CD4-positive, alpha-beta T cell treated with Interferon gamma for 1 hour (primary cell): ENCODE data around the gene C1GALT1.
"Not testable (repeated sequence)": the region's sequence is repeated elsewhere in the genome, so short reads cannot be mapped to it uniquely, and the experiment has no call there.

ENCODE experiments used
- DNase-seq: peaks from one replicate; pipeline ENCODE4 v3.0.0-alpha.2; 2020

Gene C1GALT1

GRCh38 chr7:7173956-7174632 lies 8.2 kb upstream of the C1GALT1 start:
- no peak for DNase-seq

GRCh38 chr7:7175075-7175695 lies 7.2 kb upstream of the C1GALT1 start:
- no peak for DNase-seq

GRCh38 chr7:7176406-7177043 lies 5.8 kb upstream of the C1GALT1 start:
- DNase-seq, result no peak

GRCh38 chr7:7177044-7177517 lies 5.3 kb upstream of the C1GALT1 start:
- DNase-seq, result no peak

- no peak for DNase-seq
Observed at GRCh38 chr7:7178081-7178480, 4.3 kb upstream of the C1GALT1 start.

- DNase-seq, result no peak
Observed at GRCh38 chr7:7178906-7179305, 3.4 kb upstream of the C1GALT1 start.

- DNase-seq, result no peak
Observed at GRCh38 chr7:7180725-7181449, 1.5 kb upstream of the C1GALT1 start.

GRCh38 chr7:7181519-7182155 lies 707 bp upstream of the C1GALT1 start:
- peak; percentile 71 for DNase-seq

- DNase-seq, result peak; percentile 48
Observed at GRCh38 chr7:7183061-7183837, 905 bp downstream of the C1GALT1 start.

GRCh38 chr7:7183838-7184463 lies 1.6 kb downstream of the C1GALT1 start:
- DNase-seq, result no peak

GRCh38 chr7:7185371-7185989 lies 3.1 kb downstream of the C1GALT1 start:
- no peak for DNase-seq

GRCh38 chr7:7188091-7188490 lies 5.7 kb downstream of the C1GALT1 start:
- no peak for DNase-seq

GRCh38 chr7:7188742-7189141 lies 6.4 kb downstream of the C1GALT1 start:
- no peak for DNase-seq

GRCh38 chr7:7190142-7190541 lies 7.8 kb downstream of the C1GALT1 start:
- DNase-seq, result no peak

GRCh38 chr7:7191137-7191536 lies 8.8 kb downstream of the C1GALT1 start:
- DNase-seq, result no peak

- not testable (repeated sequence) for DNase-seq
Observed at GRCh38 chr7:7192798-7193788, 10.7 kb downstream of the C1GALT1 start.

GRCh38 chr7:7199592-7199991 lies 17.2 kb downstream of the C1GALT1 start:
- DNase-seq, result not testable (repeated sequence)

GRCh38 chr7:7200255-7200654 lies 17.9 kb downstream of the C1GALT1 start:
- not testable (repeated sequence) for DNase-seq

GRCh38 chr7:7201578-7202374 lies 19.4 kb downstream of the C1GALT1 start:
- peak; percentile 34 for DNase-seq
